HEK293 (cell line): ENCODE data around the gene SAMD3.

Experiments used
- CTCF ChIA-PET: fragments of 350-600 bp; formaldehyde crosslinking; extraction: SDS; loops from one replicate; lab custom pipeline; 2021; ENCODE audit warnings: antibody characterized with exemption; lab: Yijun Ruan, JAX
- POLR2A ChIA-PET: fragments of 300-600 bp; formaldehyde crosslinking; extraction: SDS; loops from one replicate; lab custom pipeline; 2020; ENCODE audit warnings: antibody characterized with exemption, inconsistent platforms; lab: Yijun Ruan, JAX
- H3K27ac ChIP-seq: fragments of 200-500 bp; sonication (Bioruptor generic); 2 replicates; pipeline ENCODE4 v1.5.1; 2014; ENCODE audit warnings: low read depth, low read length, control low read depth, inconsistent platforms; ENCODE audit errors: extremely low read depth
- H3K36me3 ChIP-seq, 2 experiments: fragments of 200-500 bp in 1 of 2; sonication (Bioruptor generic) in 1 of 2; 1 replicate in 1 of 2; 2 replicates in 1 of 2; pipeline ENCODE4 v1.5.1; 2014 to 2017; ENCODE audit warnings: inconsistent platforms in 2 of 2, low read length in 2 of 2; ENCODE audit not compliant: control insufficient read depth in 2 of 2, insufficient read depth in 1 of 2
- H3K4me1 ChIP-seq: fragments of 200-500 bp; sonication (Bioruptor generic); 2 replicates; pipeline ENCODE4 v1.5.1; 2014; ENCODE audit warnings: mild to moderate bottlenecking, low read length, inconsistent platforms; ENCODE audit not compliant: control insufficient read depth, insufficient read depth
- H3K4me3 ChIP-seq: 2 replicates; pipeline ENCODE4 v1.5.1; 2011; ENCODE audit warnings: low read depth, mild to moderate bottlenecking, control low read depth, low read length, moderate library complexity
- H3K9me3 ChIP-seq: fragments of 200-500 bp; sonication (Bioruptor generic); 2 replicates; pipeline ENCODE4 v1.5.1; 2014; ENCODE audit warnings: low read depth, low read length, inconsistent platforms; ENCODE audit not compliant: control insufficient read depth, insufficient read depth
- GLI4 ChIP-seq: fragments of 450-650 bp; formaldehyde crosslinking; IDR thresholded peaks from 2 replicates; pipeline ENCODE4 v1.5.1; 2016; ENCODE audit warnings: missing biosample characterization, missing genetic modification characterization
- GLIS2 ChIP-seq: fragments of 450-650 bp; formaldehyde crosslinking; IDR thresholded peaks from 2 replicates; pipeline ENCODE4 v1.5.1; 2016; ENCODE audit warnings: missing biosample characterization, missing genetic modification characterization
- HOXC10 ChIP-seq: sonication (generic); formaldehyde crosslinking; IDR thresholded peaks from 2 replicates; pipeline ENCODE4 v1.8.1; 2023; ENCODE audit warnings: mild to moderate bottlenecking, missing genetic modification reagents
- KLF16 ChIP-seq: fragments of 450-650 bp; formaldehyde crosslinking; IDR thresholded peaks from 2 replicates; pipeline ENCODE4 v1.5.1; 2017; ENCODE audit warnings: missing biosample characterization, missing genetic modification characterization
- ZBTB49 ChIP-seq: fragments of 450-650 bp; formaldehyde crosslinking; IDR thresholded peaks from 2 replicates; pipeline ENCODE4 v1.5.1; 2016; ENCODE audit warnings: missing biosample characterization, missing genetic modification characterization, low read depth
- ZFHX2 ChIP-seq: fragments of 450-650 bp; formaldehyde crosslinking; conservative IDR thresholded peaks from 2 replicates; pipeline ENCODE4 v1.5.1; 2016; ENCODE audit warnings: missing biosample characterization, missing genetic modification characterization
- ZNF114 ChIP-seq: fragments of 450-650 bp; formaldehyde crosslinking; IDR thresholded peaks from 2 replicates; pipeline ENCODE4 v1.5.0; 2017; ENCODE audit warnings: missing biosample characterization, missing genetic modification characterization
- ZNF133 ChIP-seq: fragments of 450-650 bp; formaldehyde crosslinking; IDR thresholded peaks from 2 replicates; pipeline ENCODE4 v1.5.1; 2016; ENCODE audit warnings: missing biosample characterization, missing genetic modification characterization
- ZNF138 ChIP-seq: fragments of 450-650 bp; formaldehyde crosslinking; IDR thresholded peaks from 2 replicates; pipeline ENCODE4 v1.5.1; 2016; ENCODE audit warnings: missing biosample characterization, missing genetic modification characterization, borderline replicate concordance
- ZNF146 ChIP-seq: fragments of 450-650 bp; formaldehyde crosslinking; IDR thresholded peaks from 2 replicates; pipeline ENCODE4 v1.5.1; 2016; ENCODE audit warnings: missing biosample characterization, missing genetic modification characterization
- ZNF211 ChIP-seq: fragments of 450-650 bp; formaldehyde crosslinking; IDR thresholded peaks from 2 replicates; pipeline ENCODE4 v1.5.1; 2016; ENCODE audit warnings: low read depth, missing biosample characterization, missing genetic modification characterization
- ZNF24 ChIP-seq: fragments of 450-650 bp; formaldehyde crosslinking; IDR thresholded peaks from 2 replicates; pipeline ENCODE4 v1.5.1; 2016; ENCODE audit warnings: missing biosample characterization, missing genetic modification characterization
- ZNF248 ChIP-seq: fragments of 450-650 bp; formaldehyde crosslinking; IDR thresholded peaks from 2 replicates; pipeline ENCODE4 v1.5.1; 2017; ENCODE audit warnings: missing biosample characterization, missing genetic modification characterization
- ZNF423 ChIP-seq: fragments of 450-650 bp; formaldehyde crosslinking; IDR thresholded peaks from 2 replicates; pipeline ENCODE4 v1.5.1; 2016; ENCODE audit warnings: missing biosample characterization, missing genetic modification characterization
- ZNF433 ChIP-seq: fragments of 450-650 bp; formaldehyde crosslinking; IDR thresholded peaks from 2 replicates; pipeline ENCODE4 v1.5.1; 2016; ENCODE audit warnings: missing biosample characterization, missing genetic modification characterization, low read depth
- ZNF473 ChIP-seq: fragments of 450-650 bp; formaldehyde crosslinking; IDR thresholded peaks from 2 replicates; pipeline ENCODE4 v1.5.1; 2017; ENCODE audit warnings: missing biosample characterization, missing genetic modification characterization
- ZNF514 ChIP-seq: fragments of 450-650 bp; formaldehyde crosslinking; IDR thresholded peaks from 2 replicates; pipeline ENCODE4 v1.5.1; 2016; ENCODE audit warnings: missing biosample characterization, missing genetic modification characterization
- ZNF529 ChIP-seq: fragments of 450-650 bp; formaldehyde crosslinking; IDR thresholded peaks from 2 replicates; pipeline ENCODE4 v1.5.1; 2017; ENCODE audit warnings: missing genetic modification characterization, missing biosample characterization; ENCODE audit not compliant: insufficient replicate concordance
- ZNF596 ChIP-seq: fragments of 450-650 bp; IDR thresholded peaks from 2 replicates; pipeline ENCODE4 v1.5.0; 2018; ENCODE audit warnings: missing biosample characterization, mild to moderate bottlenecking, missing genetic modification characterization, moderate library complexity
- ZNF623 ChIP-seq: fragments of 450-650 bp; formaldehyde crosslinking; IDR thresholded peaks from 2 replicates; pipeline ENCODE4 v1.5.1; 2016; ENCODE audit warnings: missing biosample characterization, missing genetic modification characterization
- ZNF626 ChIP-seq: fragments of 450-650 bp; sonication (Bioruptor Pico); formaldehyde crosslinking; IDR thresholded peaks from 2 replicates; pipeline ENCODE4 v1.5.1; 2018; ENCODE audit warnings: missing biosample characterization, missing genetic modification characterization, inconsistent platforms
- ZNF670 ChIP-seq: fragments of 450-650 bp; formaldehyde crosslinking; IDR thresholded peaks from 2 replicates; pipeline ENCODE4 v1.5.1; 2016; ENCODE audit warnings: missing biosample characterization, missing genetic modification characterization, low read depth
- ZNF707 ChIP-seq: fragments of 450-650 bp; formaldehyde crosslinking; IDR thresholded peaks from 2 replicates; pipeline ENCODE4 v1.5.1; 2016; ENCODE audit warnings: missing biosample characterization, missing genetic modification characterization
- TF ChIP-seq, protein P1 (sequence below): fragments of 450-650 bp; formaldehyde crosslinking; IDR thresholded peaks from 2 replicates; pipeline ENCODE4 v1.5.1; 2016; ENCODE audit warnings: missing biosample characterization, missing genetic modification characterization
- TF ChIP-seq, protein P2 (sequence below): fragments of 450-650 bp; formaldehyde crosslinking; IDR thresholded peaks from 2 replicates; pipeline ENCODE4 v1.5.1; 2016; ENCODE audit warnings: missing biosample characterization, missing genetic modification characterization
- TF ChIP-seq, protein P3 (sequence below): fragments of 450-650 bp; formaldehyde crosslinking; IDR thresholded peaks from 2 replicates; pipeline ENCODE4 v1.5.1; 2016; ENCODE audit warnings: missing biosample characterization, missing genetic modification characterization, borderline replicate concordance
- TF ChIP-seq, protein P4 (sequence below): fragments of 450-650 bp; formaldehyde crosslinking; IDR thresholded peaks from 2 replicates; pipeline ENCODE4 v1.5.1; 2017; ENCODE audit warnings: missing biosample characterization, missing genetic modification characterization

The SAMD3 gene

GRCh38 chr6:130252527-130253237 lies 29.9 kb upstream of the SAMD3 start:
- CTCF ChIA-PET = interaction anchor here (0.6 to 1.3 kb wide), 6 partner anchors 30 to 1127 kb away, joined by 3 to 5 read pairs (median 3); no protein-coding TSS in a partner anchor
- H3K36me3 ChIP-seq = no peaks in the 10 kb centered on the region
- H3K27ac ChIP-seq = no peak overlapping the region
- no peaks in the 10 kb centered on the region for H3K9me3 ChIP-seq
- H3K4me3 ChIP-seq = no peak overlapping the region
- no peak for TF ChIP-seq ZNF114 (tag by site-specific recombination)
- TF ChIP-seq ZNF138 (tag by site-specific recombination) = no peak
- no peak for TF ChIP-seq ZNF623
- no peak for TF ChIP-seq GLIS2 (tag by site-specific recombination)
- TF ChIP-seq ZNF529 = no peak
- TF ChIP-seq ZNF433 (tag by site-specific recombination) = no peak
- TF ChIP-seq HOXC10 (CRISPR knock-in tag) = no peak
- no peak for TF ChIP-seq ZNF133 (tag by site-specific recombination)
- TF ChIP-seq, protein P1, sequence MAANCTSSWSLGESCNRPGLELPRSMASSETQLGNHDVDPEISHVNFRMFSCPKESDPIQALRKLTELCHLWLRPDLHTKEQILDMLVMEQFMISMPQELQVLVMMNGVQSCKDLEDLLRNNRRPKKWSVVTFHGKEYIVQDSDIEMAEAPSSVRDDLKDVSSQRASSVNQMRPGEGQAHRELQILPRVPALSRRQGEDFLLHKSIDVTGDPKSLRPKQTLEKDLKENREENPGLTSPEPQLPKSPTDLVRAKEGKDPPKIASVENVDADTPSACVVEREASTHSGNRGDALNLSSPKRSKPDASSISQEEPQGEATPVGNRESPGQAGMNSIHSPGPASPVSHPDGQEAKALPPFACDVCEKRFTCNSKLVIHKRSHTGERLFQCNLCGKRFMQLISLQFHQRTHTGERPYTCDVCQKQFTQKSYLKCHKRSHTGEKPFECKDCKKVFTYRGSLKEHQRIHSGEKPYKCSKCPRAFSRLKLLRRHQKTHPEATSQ (tag by site-specific recombination) = no peak
- TF ChIP-seq GLI4 (tag by site-specific recombination) = no peak
- no peak for TF ChIP-seq ZNF514 (tag by site-specific recombination)
- no peak for TF ChIP-seq ZNF626 (tag by site-specific recombination)
- no peak for TF ChIP-seq ZFHX2 (tag by site-specific recombination)
- no peak for TF ChIP-seq ZNF707 (tag by site-specific recombination)
- H3K4me1 ChIP-seq = no peaks in the 10 kb centered on the region
- POLR2A ChIA-PET = interaction anchor here (0.6 kb wide), 1 partner anchor 1229 kb away, joined by 3 read pairs; no protein-coding TSS in a partner anchor

DNA sequence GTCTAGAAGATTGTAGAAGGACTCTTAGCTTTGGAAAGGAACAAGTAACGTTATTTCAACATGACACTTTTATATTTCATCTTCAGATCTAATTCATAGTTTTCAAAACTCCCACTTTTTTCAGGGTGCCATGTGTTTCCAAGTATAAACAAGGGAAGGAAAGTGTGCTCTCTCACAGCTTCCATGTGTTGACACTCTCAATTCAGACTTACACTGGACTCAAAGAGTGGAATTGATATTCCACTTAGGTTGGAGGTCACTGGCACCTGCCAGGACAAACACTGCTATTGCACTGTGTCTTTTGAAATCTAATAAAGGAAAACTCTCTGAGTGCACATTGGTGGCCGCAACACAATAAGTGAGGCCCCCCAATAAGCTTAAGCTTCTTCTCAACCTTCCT lies 22.5 kb upstream of the SAMD3 start:
- no peaks in the 10 kb centered on the region for H3K4me1 ChIP-seq
- no peak overlapping the region for H3K27ac ChIP-seq
- POLR2A ChIA-PET = no interaction called here
- no peaks in the 10 kb centered on the region for H3K9me3 ChIP-seq
- no peaks in the 10 kb centered on the region for H3K36me3 ChIP-seq
- H3K4me3 ChIP-seq = no peak overlapping the region
- CTCF ChIA-PET = no interaction called here
- TF ChIP-seq ZNF529 (no peak), ZNF211 (tag by site-specific recombination) (no peak), KLF16 (no peak), ZNF670 (tag by site-specific recombination) (no peak), ZNF473 (tag by site-specific recombination) (no peak), ZNF146 (tag by site-specific recombination) (no peak), ZNF423 (tag by site-specific recombination) (no peak), ZNF596 (tag by site-specific recombination) (no peak), ZNF248 (no peak), ZBTB49 (tag by site-specific recombination) (no peak), ZNF24 (tag by site-specific recombination) (no peak)
- TF ChIP-seq, protein P2, sequence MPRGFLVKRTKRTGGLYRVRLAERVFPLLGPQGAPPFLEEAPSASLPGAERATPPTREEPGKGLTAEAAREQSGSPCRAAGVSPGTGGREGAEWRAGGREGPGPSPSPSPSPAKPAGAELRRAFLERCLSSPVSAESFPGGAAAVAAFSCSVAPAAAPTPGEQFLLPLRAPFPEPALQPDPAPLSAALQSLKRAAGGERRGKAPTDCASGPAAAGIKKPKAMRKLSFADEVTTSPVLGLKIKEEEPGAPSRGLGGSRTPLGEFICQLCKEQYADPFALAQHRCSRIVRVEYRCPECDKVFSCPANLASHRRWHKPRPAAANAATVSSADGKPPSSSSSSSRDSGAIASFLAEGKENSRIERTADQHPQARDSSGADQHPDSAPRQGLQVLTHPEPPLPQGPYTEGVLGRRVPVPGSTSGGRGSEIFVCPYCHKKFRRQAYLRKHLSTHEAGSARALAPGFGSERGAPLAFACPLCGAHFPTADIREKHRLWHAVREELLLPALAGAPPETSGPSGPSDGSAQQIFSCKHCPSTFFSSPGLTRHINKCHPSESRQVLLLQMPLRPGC (tag by site-specific recombination) = no peak
- TF ChIP-seq, protein P3, sequence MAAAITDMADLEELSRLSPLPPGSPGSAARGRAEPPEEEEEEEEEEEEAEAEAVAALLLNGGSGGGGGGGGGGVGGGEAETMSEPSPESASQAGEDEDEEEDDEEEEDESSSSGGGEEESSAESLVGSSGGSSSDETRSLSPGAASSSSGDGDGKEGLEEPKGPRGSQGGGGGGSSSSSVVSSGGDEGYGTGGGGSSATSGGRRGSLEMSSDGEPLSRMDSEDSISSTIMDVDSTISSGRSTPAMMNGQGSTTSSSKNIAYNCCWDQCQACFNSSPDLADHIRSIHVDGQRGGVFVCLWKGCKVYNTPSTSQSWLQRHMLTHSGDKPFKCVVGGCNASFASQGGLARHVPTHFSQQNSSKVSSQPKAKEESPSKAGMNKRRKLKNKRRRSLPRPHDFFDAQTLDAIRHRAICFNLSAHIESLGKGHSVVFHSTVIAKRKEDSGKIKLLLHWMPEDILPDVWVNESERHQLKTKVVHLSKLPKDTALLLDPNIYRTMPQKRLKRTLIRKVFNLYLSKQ = no peak
- TF ChIP-seq, protein P4, sequence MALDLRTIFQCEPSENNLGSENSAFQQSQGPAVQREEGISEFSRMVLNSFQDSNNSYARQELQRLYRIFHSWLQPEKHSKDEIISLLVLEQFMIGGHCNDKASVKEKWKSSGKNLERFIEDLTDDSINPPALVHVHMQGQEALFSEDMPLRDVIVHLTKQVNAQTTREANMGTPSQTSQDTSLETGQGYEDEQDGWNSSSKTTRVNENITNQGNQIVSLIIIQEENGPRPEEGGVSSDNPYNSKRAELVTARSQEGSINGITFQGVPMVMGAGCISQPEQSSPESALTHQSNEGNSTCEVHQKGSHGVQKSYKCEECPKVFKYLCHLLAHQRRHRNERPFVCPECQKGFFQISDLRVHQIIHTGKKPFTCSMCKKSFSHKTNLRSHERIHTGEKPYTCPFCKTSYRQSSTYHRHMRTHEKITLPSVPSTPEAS = no peak
